ENCODE results near the gene SMCP.

DNA sequence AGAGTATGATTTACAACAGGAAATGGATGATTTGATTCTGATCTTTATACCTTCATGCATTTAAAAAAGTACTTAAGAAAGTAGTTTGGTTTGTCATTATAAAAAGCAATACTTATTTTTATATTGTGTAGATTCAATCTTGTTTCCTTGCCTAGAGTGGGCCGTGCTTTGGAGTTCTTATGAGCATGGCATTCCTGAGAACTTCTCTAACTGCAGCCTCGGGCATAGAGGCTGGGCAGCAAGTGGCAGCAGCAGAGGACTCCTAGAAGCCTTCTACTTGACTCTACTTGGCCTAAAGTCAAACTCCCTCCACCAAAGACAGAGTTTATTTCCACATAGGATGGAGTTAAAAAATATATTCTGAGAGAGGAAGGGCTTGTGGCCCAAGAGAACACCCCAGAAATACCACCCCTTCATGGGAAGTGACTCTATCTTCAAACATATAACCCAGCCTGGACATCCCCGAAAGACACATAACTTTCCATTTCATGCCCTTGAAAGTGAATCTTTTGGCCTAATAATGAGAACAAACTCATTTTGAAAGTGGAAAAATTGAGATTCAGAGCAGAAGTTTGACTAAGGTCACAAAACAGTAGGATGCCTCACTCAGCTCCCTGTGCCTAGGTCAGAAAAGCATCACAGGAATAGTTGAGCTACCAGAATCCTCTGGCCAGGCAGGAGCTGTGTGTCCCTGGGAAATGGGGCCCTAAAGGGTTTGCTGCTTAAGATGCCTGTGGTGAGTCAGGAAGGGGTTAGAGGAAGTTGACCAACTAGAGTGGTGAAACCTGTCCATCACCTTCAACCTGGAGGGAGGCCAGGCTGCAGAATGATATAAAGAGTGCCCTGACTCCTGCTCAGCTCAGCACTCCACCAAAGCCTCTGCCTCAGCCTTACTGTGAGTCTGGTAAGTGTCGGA is 29.8 kb downstream of the SMCP start, which contains the start of gene IVL:
- TF ChIP-seq, protein P1, sequence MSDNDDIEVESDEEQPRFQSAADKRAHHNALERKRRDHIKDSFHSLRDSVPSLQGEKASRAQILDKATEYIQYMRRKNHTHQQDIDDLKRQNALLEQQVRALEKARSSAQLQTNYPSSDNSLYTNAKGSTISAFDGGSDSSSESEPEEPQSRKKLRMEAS (IDR thresholded peaks at IDR 0.05): no peak
- TF ChIP-seq TCF12 (IDR thresholded peaks at IDR 0.05; ENCODE audit: low read depth) (no peak), FOXM1 (IDR thresholded peaks at IDR 0.05; ENCODE audit: borderline replicate concordance, low read depth) (no peak), EP300 (IDR thresholded peaks at IDR 0.05; ENCODE audit: borderline replicate concordance) (no peak), CREB1 (IDR thresholded peaks at IDR 0.05; ENCODE audit: low read depth) (no peak)
- TF ChIP-seq, protein P2, sequence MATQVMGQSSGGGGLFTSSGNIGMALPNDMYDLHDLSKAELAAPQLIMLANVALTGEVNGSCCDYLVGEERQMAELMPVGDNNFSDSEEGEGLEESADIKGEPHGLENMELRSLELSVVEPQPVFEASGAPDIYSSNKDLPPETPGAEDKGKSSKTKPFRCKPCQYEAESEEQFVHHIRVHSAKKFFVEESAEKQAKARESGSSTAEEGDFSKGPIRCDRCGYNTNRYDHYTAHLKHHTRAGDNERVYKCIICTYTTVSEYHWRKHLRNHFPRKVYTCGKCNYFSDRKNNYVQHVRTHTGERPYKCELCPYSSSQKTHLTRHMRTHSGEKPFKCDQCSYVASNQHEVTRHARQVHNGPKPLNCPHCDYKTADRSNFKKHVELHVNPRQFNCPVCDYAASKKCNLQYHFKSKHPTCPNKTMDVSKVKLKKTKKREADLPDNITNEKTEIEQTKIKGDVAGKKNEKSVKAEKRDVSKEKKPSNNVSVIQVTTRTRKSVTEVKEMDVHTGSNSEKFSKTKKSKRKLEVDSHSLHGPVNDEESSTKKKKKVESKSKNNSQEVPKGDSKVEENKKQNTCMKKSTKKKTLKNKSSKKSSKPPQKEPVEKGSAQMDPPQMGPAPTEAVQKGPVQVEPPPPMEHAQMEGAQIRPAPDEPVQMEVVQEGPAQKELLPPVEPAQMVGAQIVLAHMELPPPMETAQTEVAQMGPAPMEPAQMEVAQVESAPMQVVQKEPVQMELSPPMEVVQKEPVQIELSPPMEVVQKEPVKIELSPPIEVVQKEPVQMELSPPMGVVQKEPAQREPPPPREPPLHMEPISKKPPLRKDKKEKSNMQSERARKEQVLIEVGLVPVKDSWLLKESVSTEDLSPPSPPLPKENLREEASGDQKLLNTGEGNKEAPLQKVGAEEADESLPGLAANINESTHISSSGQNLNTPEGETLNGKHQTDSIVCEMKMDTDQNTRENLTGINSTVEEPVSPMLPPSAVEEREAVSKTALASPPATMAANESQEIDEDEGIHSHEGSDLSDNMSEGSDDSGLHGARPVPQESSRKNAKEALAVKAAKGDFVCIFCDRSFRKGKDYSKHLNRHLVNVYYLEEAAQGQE (IDR thresholded peaks at IDR 0.05; ENCODE audit: low read depth): no peak
